CD4-positive, alpha-beta T cell treated with Interleukin-15 for 1 hour (primary cell): ENCODE measurements around the gene HERPUD2.
"Not testable (repeated sequence)": the region's sequence is repeated elsewhere in the genome, so short reads cannot be mapped to it uniquely, and the experiment has no call there.

Source experiments
- DNase-seq: peaks from one replicate; pipeline ENCODE4 v3.0.0-alpha.2; 2020

The HERPUD2 gene

GRCh38 chr7:35712563-35713226 is 17.8 kb upstream of the HERPUD2 start:
- DNase-seq = no peak

- no peak for DNase-seq
Measured at GRCh38 chr7:35707422-35707821, 12.5 kb upstream of the HERPUD2 start.

- DNase-seq = no peak
Measured at GRCh38 chr7:35705932-35706461, 11.1 kb upstream of the HERPUD2 start.

DNA sequence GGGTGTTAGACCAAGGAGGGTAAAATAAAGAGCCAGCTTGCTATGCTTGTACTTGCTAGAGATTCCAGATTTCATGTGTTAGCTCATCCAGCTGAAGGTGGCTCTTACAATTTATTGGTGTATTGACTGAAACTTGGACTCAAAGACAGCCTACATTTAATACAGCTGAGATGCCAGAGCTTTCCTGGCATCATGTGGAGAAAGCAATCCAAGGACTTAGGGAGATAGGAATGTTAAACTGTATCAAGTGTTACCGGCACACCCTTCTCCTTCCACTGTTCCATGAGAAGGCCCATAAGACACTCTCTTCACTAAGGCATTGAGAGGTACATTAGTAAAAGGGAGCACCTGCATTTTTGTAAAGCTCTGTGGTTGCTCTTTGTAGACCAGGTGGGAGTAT is 9.3 kb upstream of the HERPUD2 start:
- DNase-seq = no peak

DNA sequence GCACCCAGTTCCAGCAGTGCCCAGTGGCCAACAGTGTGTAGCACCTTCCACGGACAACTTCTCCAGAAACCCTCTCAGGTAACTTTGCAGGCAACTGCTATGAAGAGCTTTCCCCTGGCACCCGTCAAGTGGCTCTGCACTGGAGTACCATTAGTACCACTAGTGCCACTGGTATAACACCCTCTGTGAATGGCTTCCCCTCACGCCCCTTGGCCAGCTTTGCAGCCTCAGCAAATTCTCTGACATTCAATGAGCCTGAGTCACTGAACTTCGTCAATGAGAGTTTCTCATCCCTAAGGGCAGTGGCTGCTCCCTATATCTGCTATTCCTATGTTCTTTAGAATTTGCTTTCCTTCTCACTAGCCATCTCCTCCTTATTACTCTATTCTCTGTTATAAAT is 7.6 kb upstream of the HERPUD2 start:
- no peak for DNase-seq

- DNase-seq = no peak
Measured at GRCh38 chr7:35701287-35701900, 6.5 kb upstream of the HERPUD2 start.

DNA sequence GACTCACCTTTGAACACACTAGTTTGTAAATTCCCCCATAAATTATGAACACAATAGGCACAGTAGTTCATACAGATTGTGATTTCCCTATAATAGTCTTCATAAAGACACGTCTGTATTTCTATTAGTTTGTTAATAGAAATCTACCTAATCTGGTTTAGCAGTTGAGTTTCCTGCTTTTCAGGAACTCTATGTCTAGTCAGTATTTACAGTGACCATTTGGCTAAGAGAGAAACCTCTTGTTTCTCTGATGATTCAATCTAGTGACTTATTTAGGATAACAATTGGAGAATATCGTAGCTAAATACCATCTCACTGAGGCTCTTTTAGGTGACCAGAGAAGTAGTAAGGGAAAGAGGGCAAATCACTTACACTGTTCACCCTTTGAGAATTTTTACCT is 5.9 kb upstream of the HERPUD2 start:
- DNase-seq = no peak

DNA sequence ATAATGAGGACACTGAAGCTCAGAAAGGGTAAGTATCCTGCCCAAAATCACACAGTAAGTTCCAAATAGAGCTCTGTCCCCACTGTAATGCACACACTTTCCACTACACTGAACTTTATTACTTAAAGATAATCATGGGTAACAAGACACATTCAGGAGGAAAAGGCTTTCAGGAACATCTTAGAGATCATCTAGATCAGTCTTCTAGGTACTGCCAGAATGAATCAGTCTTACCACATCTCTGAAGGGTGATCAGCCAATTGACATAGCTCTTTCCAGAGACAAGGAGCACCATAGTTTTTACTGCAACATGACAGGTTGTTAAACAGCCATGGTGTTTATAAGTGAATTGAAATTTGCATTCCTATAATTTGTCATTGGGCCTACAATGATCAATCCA is 5.4 kb upstream of the HERPUD2 start:
- no peak for DNase-seq

- DNase-seq = no peak
Measured at GRCh38 chr7:35699796-35700305, 4.9 kb upstream of the HERPUD2 start.

DNA sequence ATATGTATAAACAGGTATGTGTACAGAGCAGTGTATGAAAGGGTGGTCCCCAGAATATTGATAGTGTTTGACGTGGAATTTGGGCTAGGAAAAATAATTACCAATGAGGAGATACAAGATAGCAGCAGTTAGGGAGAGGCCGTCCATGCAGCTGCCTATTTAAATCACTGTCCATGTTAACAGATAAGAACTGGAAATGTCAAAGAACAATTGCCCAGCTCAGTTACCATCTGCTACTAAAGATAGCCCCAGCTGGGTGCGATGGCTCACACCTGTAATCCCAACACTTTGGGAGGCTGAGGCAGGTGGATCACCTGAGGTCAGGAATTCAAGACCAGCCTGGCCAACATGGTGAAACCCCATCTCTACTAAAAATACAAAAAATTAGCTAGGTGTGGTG is 3.4 kb upstream of the HERPUD2 start:
- not testable (repeated sequence) for DNase-seq

DNA sequence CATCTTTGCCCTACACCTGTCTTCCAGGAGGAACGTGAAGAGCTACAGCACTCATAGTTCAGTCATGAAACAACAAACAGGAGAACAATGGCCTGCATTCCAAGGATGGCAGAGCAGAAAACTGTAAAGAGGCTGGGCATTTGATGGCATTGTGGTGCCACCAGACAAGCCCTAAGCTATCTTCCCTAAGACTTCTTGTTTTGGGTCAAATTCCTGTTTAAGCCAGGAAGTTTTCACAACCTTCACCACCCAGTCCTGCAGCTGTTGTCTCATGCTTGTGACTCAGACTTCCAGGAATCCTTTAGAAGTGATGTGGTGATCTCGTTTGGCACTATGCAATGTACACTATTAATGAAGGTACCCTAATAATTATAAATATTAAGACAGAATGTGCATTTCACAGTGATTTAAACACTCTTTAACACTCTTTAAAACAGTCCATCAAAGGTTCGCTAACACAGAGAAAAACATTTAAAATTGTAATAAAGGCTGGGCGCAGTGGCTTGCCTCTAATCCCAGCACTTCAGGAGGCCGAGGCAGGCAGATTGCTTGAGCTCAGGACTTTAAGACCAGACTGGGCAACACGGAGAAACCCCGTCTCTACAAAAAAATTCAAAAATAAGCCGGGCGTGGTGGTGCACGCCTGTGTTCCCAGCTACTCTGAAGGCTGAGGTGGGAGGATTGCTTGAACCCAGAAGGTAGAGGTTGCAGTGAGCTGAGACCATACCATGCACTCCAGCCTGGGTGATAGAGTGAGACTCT is 2.7 kb upstream of the HERPUD2 start:
- DNase-seq = no peak

DNA sequence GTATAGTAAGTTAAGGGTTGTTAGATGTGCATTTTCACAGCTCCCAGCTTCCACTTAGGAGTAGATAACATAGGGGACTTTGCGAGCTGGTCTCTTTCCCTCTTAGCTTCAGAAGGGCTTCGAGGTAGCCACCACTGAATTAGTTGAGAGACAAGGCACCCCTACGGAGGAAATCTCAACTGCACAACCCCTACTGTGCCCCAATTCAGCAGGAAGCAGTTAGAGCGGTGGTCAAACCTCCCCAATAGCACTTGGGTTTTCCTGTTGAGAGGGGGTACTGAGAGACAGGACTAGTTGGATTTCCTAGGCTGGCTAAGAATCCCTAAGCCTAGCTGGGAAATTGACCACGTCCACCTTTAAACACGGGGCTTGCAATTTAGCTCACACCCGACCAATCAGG is 1.1 kb upstream of the HERPUD2 start:
- DNase-seq = no peak

DNA sequence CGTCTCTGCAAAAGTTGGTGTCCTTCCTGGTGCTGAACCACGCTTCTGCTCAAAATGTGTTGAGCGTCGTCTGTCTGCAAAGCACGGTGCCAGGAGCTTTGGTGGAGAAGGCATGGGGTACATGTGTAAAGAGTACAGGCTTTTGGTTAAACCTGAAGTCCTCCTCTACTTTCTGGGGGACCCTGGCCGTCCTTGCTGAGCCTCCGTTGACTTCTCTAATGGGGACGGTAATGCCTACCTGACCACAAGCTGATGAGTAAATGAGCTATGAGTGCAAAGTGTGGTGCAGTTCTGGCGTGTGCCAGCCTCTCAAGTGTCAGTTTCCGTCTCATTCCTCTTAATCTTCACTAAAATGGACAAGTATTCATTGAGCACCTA is 527 bp upstream of the HERPUD2 start:
- no peak for DNase-seq

- DNase-seq = no peak
Measured at GRCh38 chr7:35694161-35694783, 663 bp downstream of the HERPUD2 start.

- peak; percentile 41 for DNase-seq
Measured at GRCh38 chr7:35691827-35692307, 3.1 kb downstream of the HERPUD2 start.

DNA sequence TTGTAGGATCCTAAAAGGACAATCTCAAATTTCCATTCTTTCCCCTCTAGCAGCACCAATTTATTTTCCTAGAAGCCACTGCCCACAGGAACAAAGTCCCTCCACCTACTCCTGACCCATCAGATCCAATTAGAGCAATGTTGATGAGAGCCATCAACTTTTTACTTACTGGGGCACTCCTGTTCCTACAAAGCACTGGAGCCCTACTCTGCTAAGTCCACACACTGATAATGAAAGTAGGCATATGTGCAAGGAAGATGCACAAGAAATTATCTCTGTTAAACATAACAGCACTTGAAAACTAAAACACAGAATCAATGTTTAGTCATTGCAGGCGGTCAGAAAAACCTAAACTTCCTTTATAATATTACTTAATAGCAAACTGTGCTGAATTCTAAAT is 3.6 kb downstream of the HERPUD2 start:
- no peak for DNase-seq

DNA sequence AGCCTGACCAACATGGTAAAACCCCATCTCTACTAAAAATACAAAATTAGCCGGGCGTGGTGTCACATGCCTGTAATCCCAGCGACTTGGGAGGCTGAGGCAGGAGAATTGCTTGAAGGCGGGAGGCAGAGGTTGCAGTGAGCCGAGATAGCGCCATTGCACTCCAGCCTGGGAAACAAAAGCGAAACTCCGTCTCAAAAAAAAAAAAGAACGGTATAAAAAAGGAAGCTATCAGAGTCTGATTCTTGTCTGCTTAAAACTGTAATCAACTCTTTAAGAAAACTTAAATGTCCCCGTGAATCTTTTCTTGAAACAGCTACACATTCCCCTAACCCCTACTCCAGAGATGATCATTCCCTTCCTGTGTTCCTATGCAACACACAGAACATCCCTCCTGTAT is 4.3 kb downstream of the HERPUD2 start:
- DNase-seq = not testable (repeated sequence)

DNA sequence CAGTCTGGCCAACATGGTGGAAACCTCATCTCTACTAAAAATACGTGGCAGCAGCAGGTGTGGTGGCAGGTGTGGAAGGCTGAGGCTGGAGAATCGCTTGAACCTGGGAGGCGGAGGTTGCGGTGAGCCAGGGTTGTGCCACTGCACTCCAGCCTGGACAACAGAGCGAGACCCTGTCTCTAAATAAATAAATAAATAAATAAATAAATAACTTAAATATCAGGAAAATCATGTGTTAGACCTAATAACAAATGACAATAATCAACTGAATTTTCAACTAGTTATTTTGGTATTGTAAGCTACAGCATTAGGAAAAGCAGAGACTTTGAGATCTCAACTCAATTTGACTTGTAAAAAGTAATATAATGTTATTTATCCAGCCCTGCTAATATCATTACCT is 9.2 kb downstream of the HERPUD2 start:
- DNase-seq = no peak

DNA sequence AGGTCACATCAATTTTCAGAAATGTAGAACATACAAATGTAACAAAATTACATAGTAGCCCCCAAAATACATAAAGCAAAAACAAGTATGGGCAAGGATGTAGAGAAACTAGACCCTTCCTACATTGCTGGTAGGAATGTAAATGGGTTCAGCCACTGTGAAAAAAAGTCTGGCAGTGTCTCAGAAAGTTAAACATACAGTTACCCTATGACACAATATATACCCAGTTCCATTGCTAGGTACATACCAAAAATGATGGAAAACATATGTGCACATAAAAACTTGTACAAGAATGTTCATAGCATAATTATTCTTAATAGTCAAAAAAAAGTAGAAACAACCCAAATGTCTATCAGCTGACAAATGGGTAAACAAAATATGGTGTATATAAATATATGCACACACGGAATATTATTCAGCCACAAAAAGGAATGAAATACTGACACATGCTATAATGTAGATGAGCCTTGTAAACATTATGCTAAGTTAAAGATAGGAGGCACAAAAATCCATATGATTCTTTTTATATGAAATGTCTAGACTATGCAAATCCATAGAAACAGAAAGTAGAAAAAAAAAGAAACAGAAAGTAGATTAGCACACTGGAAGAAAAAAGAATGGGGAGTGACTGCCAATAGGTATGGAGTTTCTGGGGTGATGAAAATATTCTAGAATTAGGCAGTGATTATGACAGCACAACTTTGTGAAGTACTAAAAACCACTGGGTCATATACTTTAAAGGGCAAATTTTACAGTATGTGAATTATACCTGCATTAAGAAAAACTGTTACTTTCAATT is 13.5 kb downstream of the HERPUD2 start:
- DNase-seq = no peak

- DNase-seq = no peak
Measured at GRCh38 chr7:35680403-35681013, 14.4 kb downstream of the HERPUD2 start.

DNA sequence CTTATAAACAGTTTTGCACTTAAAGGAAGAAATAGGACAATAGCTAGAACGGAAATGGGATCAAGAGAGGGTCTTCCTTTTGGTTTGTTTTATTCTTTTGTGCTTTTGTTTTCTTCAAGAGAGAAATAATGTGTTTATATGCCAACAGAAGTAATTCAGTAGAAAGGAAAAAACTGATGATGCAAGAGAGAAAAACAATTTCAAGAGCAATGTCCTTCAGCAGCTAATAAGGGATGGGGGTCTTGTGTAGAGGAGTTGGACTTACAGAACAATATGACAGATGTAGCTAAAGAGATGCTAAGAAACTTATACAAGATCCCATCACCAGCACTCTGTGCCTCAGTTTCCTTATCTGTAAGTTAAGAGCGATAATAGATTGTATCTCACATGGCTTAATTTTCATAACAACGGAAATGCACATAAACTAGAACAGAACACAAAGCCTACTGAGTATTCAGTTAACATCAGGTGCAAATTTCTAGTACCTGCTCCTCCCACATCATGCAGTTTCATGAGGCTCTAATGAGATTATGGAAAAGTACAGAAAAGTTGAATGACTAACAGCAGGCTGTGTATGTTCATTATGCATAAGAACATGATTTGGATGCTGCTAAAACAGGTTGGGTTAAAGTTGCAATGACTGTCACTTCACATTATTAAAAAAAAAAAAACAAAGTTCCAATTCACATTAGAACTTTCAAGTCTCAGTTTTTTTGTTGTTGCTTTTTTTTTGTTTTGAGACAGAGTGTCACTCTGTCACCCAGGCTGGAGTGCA is 17.2 kb downstream of the HERPUD2 start:
- DNase-seq = no peak
